GM12878 (cell line): ENCODE results near the gene FAM234B. TPM values are rescaled to one million over a fixed set of nuclear protein-coding genes. Genes with fewer than 3 reads are reported as not detected.

Source experiments
- polyA plus RNA-seq, 11 experiments: library from polyadenylated mRNA; depleted of rRNA in 4 of 11; unstranded in 6 of 11; stranded (reverse) in 5 of 11; fragments of >200 nt; fragmentation: Nextera tagmentation in 4 of 11; fragmentation: Illumina TruSeq in 1 of 11; extraction: Ambion mirVana in 4 of 11; extraction: Trizol in 1 of 11; gene quantifications; 1 replicate in 1 of 11; 2 replicates in 10 of 11; pipeline versions ENCODE4 v1.2.1 to v1.2.3, GENCODE V29; 2011 to 2016; ENCODE audit warnings: inconsistent platforms in 2 of 11, missing spikeins in 2 of 11, low read depth in 1 of 11
- total RNA-seq, 4 experiments: library from RNA; depleted of rRNA in 3 of 4; stranded (reverse); fragments of >200 nt in 3 of 4; fragmentation: Illumina TruSeq in 1 of 4; extraction: Trizol in 1 of 4; gene quantifications; 2 replicates each; pipeline versions ENCODE4 v1.2.1 to v1.2.3, GENCODE V29; 2013 to 2021

Gene FAM234B
- total and polyA plus RNA-seq, 10 of the 15 experiments (the other 5 are each of a cell fraction or from before 2014, with no cell fraction given), result 0.09 to 2.8 (median 0.18) TPM

Other genes with a start within 250 kb of the FAM234B start
- 84.8 and 101 TPM in 2 replicates for gene DDX47, start 231.0 kb upstream of the FAM234B start, total RNA-seq (2014; rRNA removed)
- gene DDX47, start 231.0 kb upstream of the FAM234B start, total RNA-seq (2014; rRNA removed; fragmentation: Illumina TruSeq; extraction: Trizol), result 108 and 109 TPM in 2 replicates
- 94.0 and 94.5 TPM in 2 replicates for gene DDX47, start 231.0 kb upstream of the FAM234B start, total RNA-seq (2021)
- 120 and 126 TPM in 2 replicates for gene DDX47, start 231.0 kb upstream of the FAM234B start, polyA plus RNA-seq (2011; rRNA removed)
- 119 and 142 TPM in 2 replicates for gene DDX47, start 231.0 kb upstream of the FAM234B start, polyA plus RNA-seq (2014; fragmentation: Illumina TruSeq; extraction: Trizol)
- gene DDX47, start 231.0 kb upstream of the FAM234B start, polyA plus RNA-seq (2014; fragmentation: Nextera tagmentation; extraction: Ambion mirVana), result 100 to 1,000 TPM; 244 to 266 TPM
- 71.6 and 85.0 TPM in 2 replicates for gene DDX47, start 231.0 kb upstream of the FAM234B start, polyA plus RNA-seq (2014; rRNA removed)
- 100 to 1,000 TPM; 125 to 132 TPM for gene DDX47, start 231.0 kb upstream of the FAM234B start, polyA plus RNA-seq (2016; fragmentation: Nextera tagmentation; extraction: Ambion mirVana)
- gene GPRC5A, start 152.8 kb upstream of the FAM234B start, total RNA-seq (2014; rRNA removed), result 0.40 and 0.71 TPM in 2 replicates
- 0.67 and 1.3 TPM in 2 replicates for gene GPRC5A, start 152.8 kb upstream of the FAM234B start, total RNA-seq (2014; rRNA removed; fragmentation: Illumina TruSeq; extraction: Trizol)
- gene GPRC5A, start 152.8 kb upstream of the FAM234B start, total RNA-seq (2021), result 2.8 and 3.5 TPM in 2 replicates
- 0.01 and 0.10 TPM in 2 replicates for gene GPRC5A, start 152.8 kb upstream of the FAM234B start, polyA plus RNA-seq (2011; rRNA removed)
- gene GPRC5A, start 152.8 kb upstream of the FAM234B start, polyA plus RNA-seq (2014; fragmentation: Illumina TruSeq; extraction: Trizol), result 0.95 and 1.5 TPM in 2 replicates
- under 1 TPM; 0.72 to 0.75 TPM for gene GPRC5A, start 152.8 kb upstream of the FAM234B start, polyA plus RNA-seq (2014; fragmentation: Nextera tagmentation; extraction: Ambion mirVana)
- gene GPRC5A, start 152.8 kb upstream of the FAM234B start, polyA plus RNA-seq (2014; rRNA removed), result 1.3 and 1.6 TPM in 2 replicates
- 1 to 10 TPM; 1.8 to 2.0 TPM for gene GPRC5A, start 152.8 kb upstream of the FAM234B start, polyA plus RNA-seq (2016; fragmentation: Nextera tagmentation; extraction: Ambion mirVana)
- 0.82 and 0.90 TPM in 2 replicates for gene GPRC5D, start 92.2 kb upstream of the FAM234B start, total RNA-seq (2014; rRNA removed)
- gene GPRC5D, start 92.2 kb upstream of the FAM234B start, total RNA-seq (2014; rRNA removed; fragmentation: Illumina TruSeq; extraction: Trizol), result 0.18 and 0.23 TPM in 2 replicates
- gene GPRC5D, start 92.2 kb upstream of the FAM234B start, total RNA-seq (2021), result not detected in 2 replicates
- gene GPRC5D, start 92.2 kb upstream of the FAM234B start, polyA plus RNA-seq (2011; rRNA removed), result not detected in 2 replicates
- 0.66 and 0.71 TPM in 2 replicates for gene GPRC5D, start 92.2 kb upstream of the FAM234B start, polyA plus RNA-seq (2014; fragmentation: Illumina TruSeq; extraction: Trizol)
- gene GPRC5D, start 92.2 kb upstream of the FAM234B start, polyA plus RNA-seq (2014; fragmentation: Nextera tagmentation; extraction: Ambion mirVana), result under 1 TPM in 1 of 2 experiments, not detected in 1; 0.35 TPM
- 0.65 and 0.89 TPM in 2 replicates for gene GPRC5D, start 92.2 kb upstream of the FAM234B start, polyA plus RNA-seq (2014; rRNA removed)
- gene GPRC5D, start 92.2 kb upstream of the FAM234B start, polyA plus RNA-seq (2016; fragmentation: Nextera tagmentation; extraction: Ambion mirVana), result under 1 TPM; 0.32 to 0.37 TPM
- gene HEBP1, start 44.1 kb upstream of the FAM234B start, total RNA-seq (2014; rRNA removed), result not detected in 2 replicates
- not detected in 2 replicates for gene HEBP1, start 44.1 kb upstream of the FAM234B start, total RNA-seq (2014; rRNA removed; fragmentation: Illumina TruSeq; extraction: Trizol)
- gene HEBP1, start 44.1 kb upstream of the FAM234B start, total RNA-seq (2021), result 0.18 and 0.37 TPM in 2 replicates
- not detected in 2 replicates for gene HEBP1, start 44.1 kb upstream of the FAM234B start, polyA plus RNA-seq (2011; rRNA removed)
- gene HEBP1, start 44.1 kb upstream of the FAM234B start, polyA plus RNA-seq (2014; fragmentation: Illumina TruSeq; extraction: Trizol), result 0.10 TPM in 1 of 2 replicates, not detected in the other
- under 1 TPM in 1 of 2 experiments, not detected in 1; 0.07 TPM for gene HEBP1, start 44.1 kb upstream of the FAM234B start, polyA plus RNA-seq (2014; fragmentation: Nextera tagmentation; extraction: Ambion mirVana)
- gene HEBP1, start 44.1 kb upstream of the FAM234B start, polyA plus RNA-seq (2014; rRNA removed), result not detected in 2 replicates
- gene HEBP1, start 44.1 kb upstream of the FAM234B start, polyA plus RNA-seq (2016; fragmentation: Nextera tagmentation; extraction: Ambion mirVana), result under 1 TPM; 0.30 to 0.32 TPM
- not detected in 2 replicates for gene GSG1, start 59.3 kb downstream of the FAM234B start, total RNA-seq (2014; rRNA removed)
- not detected in 2 replicates for gene GSG1, start 59.3 kb downstream of the FAM234B start, total RNA-seq (2014; rRNA removed; fragmentation: Illumina TruSeq; extraction: Trizol)
- not detected in 2 replicates for gene GSG1, start 59.3 kb downstream of the FAM234B start, total RNA-seq (2021)
- not detected in 2 replicates for gene GSG1, start 59.3 kb downstream of the FAM234B start, polyA plus RNA-seq (2011; rRNA removed)
- gene GSG1, start 59.3 kb downstream of the FAM234B start, polyA plus RNA-seq (2014; fragmentation: Illumina TruSeq; extraction: Trizol), result not detected in 2 replicates
- not detected for gene GSG1, start 59.3 kb downstream of the FAM234B start, polyA plus RNA-seq (2014; fragmentation: Nextera tagmentation; extraction: Ambion mirVana)
- not detected in 2 replicates for gene GSG1, start 59.3 kb downstream of the FAM234B start, polyA plus RNA-seq (2014; rRNA removed)
- gene GSG1, start 59.3 kb downstream of the FAM234B start, polyA plus RNA-seq (2016; fragmentation: Nextera tagmentation; extraction: Ambion mirVana), result not detected
- gene EMP1, start 152.3 kb downstream of the FAM234B start, total RNA-seq (2014; rRNA removed), result 0.33 and 0.73 TPM in 2 replicates
- 0.09 and 0.28 TPM in 2 replicates for gene EMP1, start 152.3 kb downstream of the FAM234B start, total RNA-seq (2014; rRNA removed; fragmentation: Illumina TruSeq; extraction: Trizol)
- 0.58 and 0.90 TPM in 2 replicates for gene EMP1, start 152.3 kb downstream of the FAM234B start, total RNA-seq (2021)
- not detected in 2 replicates for gene EMP1, start 152.3 kb downstream of the FAM234B start, polyA plus RNA-seq (2011; rRNA removed)
- 0.25 and 0.54 TPM in 2 replicates for gene EMP1, start 152.3 kb downstream of the FAM234B start, polyA plus RNA-seq (2014; fragmentation: Illumina TruSeq; extraction: Trizol)
- gene EMP1, start 152.3 kb downstream of the FAM234B start, polyA plus RNA-seq (2014; fragmentation: Nextera tagmentation; extraction: Ambion mirVana), result under 1 TPM; 0.10 to 0.20 TPM
- 0.37 and 0.61 TPM in 2 replicates for gene EMP1, start 152.3 kb downstream of the FAM234B start, polyA plus RNA-seq (2014; rRNA removed)
- under 1 TPM; 0.24 to 0.25 TPM for gene EMP1, start 152.3 kb downstream of the FAM234B start, polyA plus RNA-seq (2016; fragmentation: Nextera tagmentation; extraction: Ambion mirVana)